OCI-LY7 (cell line): ENCODE results near the gene TACR1.

ENCODE experiments used
- EZH2phosphoT487 ChIP-seq: fragments of 200-600 bp; sonication (generic); IDR thresholded peaks from 2 replicates; pipeline ENCODE4 v1.6.1; 2018; ENCODE audit warnings: low read depth, borderline replicate concordance, mild to moderate bottlenecking, mixed run types, antibody characterized with exemption, low read length, moderate library complexity, mixed read lengths
- TF ChIP-seq, protein P1 (sequence below): fragments of 200-600 bp; sonication (generic); conservative IDR thresholded peaks from 2 replicates; pipeline ENCODE4 v1.5.1; 2014; ENCODE audit warnings: mild to moderate bottlenecking, antibody characterized with exemption, low read length, moderate library complexity, mixed read lengths

DNA sequence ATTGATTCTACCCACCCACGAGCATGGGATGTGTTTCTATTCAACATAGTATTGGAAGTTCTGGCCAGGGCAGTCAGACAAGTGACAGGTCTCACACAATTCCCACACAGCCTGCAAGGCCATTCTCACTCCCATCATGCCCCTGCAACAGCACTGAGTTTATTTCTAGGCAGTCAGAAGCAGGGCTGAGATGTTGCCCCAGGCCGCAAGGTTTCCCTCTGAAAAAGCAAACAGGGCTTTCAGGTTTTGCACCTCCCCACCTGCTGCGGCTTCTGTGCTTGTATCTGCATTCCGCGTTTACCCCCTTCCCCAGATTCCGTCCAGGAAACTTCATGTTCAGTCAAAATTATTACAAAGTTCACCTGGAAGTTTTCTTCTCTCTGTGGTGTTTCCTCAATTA lies 9.4 kb upstream of the TACR1 start:
- TF ChIP-seq, protein P1, sequence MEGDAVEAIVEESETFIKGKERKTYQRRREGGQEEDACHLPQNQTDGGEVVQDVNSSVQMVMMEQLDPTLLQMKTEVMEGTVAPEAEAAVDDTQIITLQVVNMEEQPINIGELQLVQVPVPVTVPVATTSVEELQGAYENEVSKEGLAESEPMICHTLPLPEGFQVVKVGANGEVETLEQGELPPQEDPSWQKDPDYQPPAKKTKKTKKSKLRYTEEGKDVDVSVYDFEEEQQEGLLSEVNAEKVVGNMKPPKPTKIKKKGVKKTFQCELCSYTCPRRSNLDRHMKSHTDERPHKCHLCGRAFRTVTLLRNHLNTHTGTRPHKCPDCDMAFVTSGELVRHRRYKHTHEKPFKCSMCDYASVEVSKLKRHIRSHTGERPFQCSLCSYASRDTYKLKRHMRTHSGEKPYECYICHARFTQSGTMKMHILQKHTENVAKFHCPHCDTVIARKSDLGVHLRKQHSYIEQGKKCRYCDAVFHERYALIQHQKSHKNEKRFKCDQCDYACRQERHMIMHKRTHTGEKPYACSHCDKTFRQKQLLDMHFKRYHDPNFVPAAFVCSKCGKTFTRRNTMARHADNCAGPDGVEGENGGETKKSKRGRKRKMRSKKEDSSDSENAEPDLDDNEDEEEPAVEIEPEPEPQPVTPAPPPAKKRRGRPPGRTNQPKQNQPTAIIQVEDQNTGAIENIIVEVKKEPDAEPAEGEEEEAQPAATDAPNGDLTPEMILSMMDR, result no peak
- no peak for TF ChIP-seq EZH2phosphoT487
